Psoas muscle (tissue), 8 donors: Measurements from ENCODE around the gene PDE4D. TPM values are rescaled to one million over a fixed set of nuclear protein-coding genes. Genes with fewer than 3 reads are reported as not detected.
A peak's percentile ranks its signal among the peaks of the same experiment; 100 is the strongest.

Source experiments
- ATAC-seq, 4 donors: fragments of 200-7000 bp; cut with Tn5 transposase; one replicate each; pipeline ENCODE4 v1.9.1; 2020; ENCODE audit warnings: moderate library complexity in 3 of 4, mild to moderate bottlenecking in 2 of 4
- DNase-seq, 2 donors: peaks; one replicate each; pipeline ENCODE4 v3.0.0-alpha.2; 2020
- H3K27ac ChIP-seq: fragments of 200-600 bp; one replicate; pipeline ENCODE4 v1.8.0; 2022
- H3K27me3 ChIP-seq, 3 donors: fragments of 200-600 bp in 1 of 3; one replicate each; pipeline versions ENCODE4 v1.6.1 to v1.8.0; 2013 to 2022; ENCODE audit warnings: low read length in 2 of 3, mild to moderate bottlenecking in 2 of 3, moderate library complexity in 1 of 3; ENCODE audit not compliant: insufficient read depth in 3 of 3
- H3K36me3 ChIP-seq, 2 donors: fragments of 200-600 bp in 1 of 2; one replicate each; pipeline versions ENCODE4 v1.6.1 to v1.8.0; 2013 to 2022; ENCODE audit warnings: low read depth in 1 of 2, mild to moderate bottlenecking in 1 of 2, moderate library complexity in 1 of 2; ENCODE audit not compliant: insufficient read depth in 1 of 2
- H3K4me1 ChIP-seq: fragments of 200-600 bp; one replicate; pipeline ENCODE4 v1.8.0; 2022
- H3K4me3 ChIP-seq: fragments of 200-600 bp; one replicate; pipeline ENCODE4 v1.8.0; 2022; ENCODE audit warnings: mild to moderate bottlenecking
- H3K9me3 ChIP-seq: fragments of 200-600 bp; one replicate; pipeline ENCODE4 v1.8.0; 2022
- WGBS, 3 donors: extraction: QIAGEN DNeasy Blood & Tissue Kit; methylation state at CpG; one replicate each; pipeline versions ENCODE4 v1.1.6 to v1.1.7; 2013; 5-methylcytosine and 5-hydroxymethylcytosine counted together
- intact Hi-C, 2 donors: fragments of 100-400 bp; cut with DNase I; formaldehyde crosslinking; loops; one replicate each; pipeline versions ENCODE4 v1.11.0 to v1.14.2; 2022
- polyA plus RNA-seq, 3 donors: library from polyadenylated mRNA; stranded (reverse); fragments of 200-250 nt; gene quantifications; one replicate each; pipeline ENCODE4 v1.2.3, GENCODE V29; 2013
- total RNA-seq, 4 donors: library from RNA; stranded (reverse); fragmentation: NEBNext Ultra II Directional in 2 of 4; extraction: Animal tissue kit (Norgen Biotek cat#: 25700) in 2 of 4; gene quantifications; one replicate each; pipeline versions ENCODE4 v1.2.1 to v1.2.4, GENCODE V29; 2021 to 2023
- TF ChIP-seq, protein P1 (sequence below): fragments of 200-600 bp; IDR thresholded peaks from one replicate; pipeline ENCODE4 v1.8.0; 2022; ENCODE audit warnings: antibody characterized with exemption
- donor health status: healthy with polysubstance abuse.
- donor health status: DM: no; HTN: no; CAD: no; lungs with moderate emphysema.
- donor health status: Bipolar disorder and iron deficiency.
- donor health status: healthy.
- donor health status: DM: yes; HTN: yes; CAD: no.
- donor health status: DM: no; HTN: no; CAD: no.
- donor health status: DM: no; HTN: no; CAD: no.
- donor health status: DM: yes; HTN: yes; CAD: no.

PDE4D gene
- total and polyA plus RNA-seq, 7 donors: 42.6 to 283 (median 88.7) TPM

DNA sequence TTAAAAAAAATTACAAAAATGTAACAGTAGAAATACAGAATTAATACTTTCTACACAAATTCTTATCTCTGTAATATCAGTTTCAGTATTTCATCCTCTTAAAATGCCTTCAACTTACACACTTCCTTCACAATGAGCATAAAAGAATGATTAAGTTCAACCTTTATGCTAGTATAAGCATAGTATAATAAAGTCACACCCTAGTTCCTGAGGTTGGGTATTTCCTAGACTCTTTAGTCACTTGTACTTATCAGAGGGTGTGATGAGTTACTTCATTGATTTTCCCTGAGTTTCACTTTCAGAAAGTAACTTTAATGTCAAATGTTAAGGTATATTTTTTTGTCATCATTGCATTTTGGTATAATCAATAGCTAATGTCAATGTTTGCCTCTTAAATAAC, 302.4 kb downstream of the PDE4D start:
- Histone ChIP-seq H3K27me3 (no peaks in the 10 kb centered on the region), H3K36me3 (no peaks in the 10 kb centered on the region), H3K4me3 (peak overlapping the region; percentile 77), H3K27ac (peak overlapping the region; percentile 84), H3K4me1 (peaks cover 28% of the 10 kb centered on the region), H3K9me3 (no peaks in the 10 kb centered on the region)
- DNase-seq: no peak
- no peak for ATAC-seq
- TF ChIP-seq, protein P1, sequence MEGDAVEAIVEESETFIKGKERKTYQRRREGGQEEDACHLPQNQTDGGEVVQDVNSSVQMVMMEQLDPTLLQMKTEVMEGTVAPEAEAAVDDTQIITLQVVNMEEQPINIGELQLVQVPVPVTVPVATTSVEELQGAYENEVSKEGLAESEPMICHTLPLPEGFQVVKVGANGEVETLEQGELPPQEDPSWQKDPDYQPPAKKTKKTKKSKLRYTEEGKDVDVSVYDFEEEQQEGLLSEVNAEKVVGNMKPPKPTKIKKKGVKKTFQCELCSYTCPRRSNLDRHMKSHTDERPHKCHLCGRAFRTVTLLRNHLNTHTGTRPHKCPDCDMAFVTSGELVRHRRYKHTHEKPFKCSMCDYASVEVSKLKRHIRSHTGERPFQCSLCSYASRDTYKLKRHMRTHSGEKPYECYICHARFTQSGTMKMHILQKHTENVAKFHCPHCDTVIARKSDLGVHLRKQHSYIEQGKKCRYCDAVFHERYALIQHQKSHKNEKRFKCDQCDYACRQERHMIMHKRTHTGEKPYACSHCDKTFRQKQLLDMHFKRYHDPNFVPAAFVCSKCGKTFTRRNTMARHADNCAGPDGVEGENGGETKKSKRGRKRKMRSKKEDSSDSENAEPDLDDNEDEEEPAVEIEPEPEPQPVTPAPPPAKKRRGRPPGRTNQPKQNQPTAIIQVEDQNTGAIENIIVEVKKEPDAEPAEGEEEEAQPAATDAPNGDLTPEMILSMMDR: no peak
- intact Hi-C loops: no loop called here

DNA sequence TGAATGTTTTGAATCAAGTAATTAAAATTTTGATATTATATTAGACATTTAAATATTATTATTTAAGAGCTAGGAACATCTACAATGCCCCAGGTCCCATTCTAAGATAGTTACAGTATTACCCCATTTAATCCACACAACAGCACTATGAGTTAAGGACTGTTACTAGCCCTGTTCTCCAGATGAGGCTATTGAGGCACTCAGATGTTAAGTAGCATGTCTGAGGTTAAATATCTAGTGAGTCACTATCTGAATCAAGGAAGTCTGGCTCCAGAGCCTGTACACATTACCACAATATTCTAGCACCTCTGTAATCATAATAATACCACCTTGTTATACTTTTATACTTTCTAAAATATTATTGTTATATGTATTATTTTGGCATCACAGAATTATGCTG, 304.6 kb downstream of the PDE4D start:
- TF ChIP-seq, protein P1: no peak
- Histone ChIP-seq H3K4me3 (peak overlapping the region; percentile 77), H3K27me3 (no peaks in the 10 kb centered on the region), H3K36me3 (no peaks in the 10 kb centered on the region), H3K4me1 (peaks cover 24% of the 10 kb centered on the region), H3K27ac (peak overlapping the region; percentile 84), H3K9me3 (no peaks in the 10 kb centered on the region)
- ATAC-seq (peak; percentile 70 to 79 (median 75)), DNase-seq (no peak)
- intact Hi-C loops: loop anchor here in 1 of 2 donors (5.0 kb wide), 1 partner anchor 77 kb away; no protein-coding TSS in a partner anchor

DNA sequence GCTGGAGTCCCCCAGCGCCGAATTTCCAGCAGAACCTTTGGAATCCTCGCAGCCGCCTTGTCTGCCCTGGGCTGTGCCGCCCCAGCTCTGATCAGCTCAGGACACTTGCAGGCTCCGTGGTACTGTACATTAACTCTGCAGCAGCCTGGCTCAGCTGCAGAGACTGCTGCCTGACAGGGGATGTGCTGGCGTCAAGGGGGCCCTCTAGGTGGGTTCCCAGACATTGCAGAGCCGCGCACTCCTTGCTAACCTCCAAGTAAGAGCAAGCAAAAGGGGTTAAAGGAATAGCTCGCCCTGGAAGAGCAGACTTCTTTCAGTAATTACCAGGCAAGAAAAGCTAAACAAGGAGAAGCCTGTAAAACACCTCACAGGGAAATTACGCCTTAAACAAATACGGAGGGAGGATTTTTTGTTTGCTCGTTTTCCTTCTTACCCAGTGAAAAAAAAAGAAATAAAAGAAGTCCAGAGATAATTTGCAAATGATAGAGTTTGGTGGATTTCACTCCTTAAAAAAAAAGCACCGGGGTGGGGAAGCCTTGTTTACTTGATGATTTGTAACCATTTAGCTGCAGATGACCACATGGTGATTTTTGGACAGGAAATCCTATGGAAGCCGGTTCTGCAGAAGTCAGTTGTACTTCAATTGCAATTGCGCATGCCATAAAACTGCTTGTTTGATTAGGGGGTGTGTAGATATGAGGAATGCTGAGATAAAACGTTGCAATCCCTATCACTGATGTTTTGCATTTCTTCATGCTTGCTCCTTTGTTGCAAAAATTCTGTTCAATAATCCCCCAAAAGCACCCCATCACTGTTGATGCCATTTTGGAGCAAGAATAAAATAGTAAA, 305.8 kb downstream of the PDE4D start:
- no peaks in the 10 kb centered on the region for H3K27me3 ChIP-seq
- H3K4me1 ChIP-seq: peaks cover 21% of the 10 kb centered on the region
- peak; percentile 81 to 89 (median 84) for ATAC-seq
- TF ChIP-seq, protein P1: peak; percentile 34
- no peaks in the 10 kb centered on the region for H3K36me3 ChIP-seq
- 2 to 9% (median 7%) methylated on average over 17 of the region's 17 CpGs for WGBS, 3 donors
- H3K9me3 ChIP-seq: no peaks in the 10 kb centered on the region
- DNase-seq: peak; percentile 78 to 90
- intact Hi-C loops: loop anchor here (2.0 to 5.0 kb wide), 2 partner anchors 69 to 75 kb away; no protein-coding TSS in a partner anchor
- peak overlapping the region; percentile 84 for H3K27ac ChIP-seq
- peak overlapping the region; percentile 77 for H3K4me3 ChIP-seq

DNA sequence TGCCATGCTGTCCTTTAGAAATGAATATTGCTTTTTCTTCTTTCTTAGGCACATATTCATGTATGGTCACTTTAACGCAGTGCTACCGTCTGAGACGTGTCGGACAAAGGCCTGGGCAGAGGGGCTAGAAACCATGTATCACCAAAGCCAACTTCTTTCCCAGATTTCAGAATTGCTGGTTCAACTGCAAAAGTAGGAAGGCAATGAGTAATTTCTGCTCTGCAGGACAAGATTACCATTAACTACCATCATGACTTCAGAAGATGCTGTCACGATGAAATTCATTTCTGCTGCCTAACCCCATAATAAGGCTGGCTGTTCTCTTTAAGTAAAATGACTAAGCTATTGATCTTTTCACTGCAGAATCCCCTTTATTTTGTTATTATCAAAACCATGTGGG, 306.7 kb downstream of the PDE4D start:
- H3K4me1 ChIP-seq: peaks cover 24% of the 10 kb centered on the region
- DNase-seq (no peak), ATAC-seq (peak in 1 of 4 donors; percentile 8)
- H3K27ac ChIP-seq: peak overlapping the region; percentile 84
- H3K27me3 ChIP-seq: no peaks in the 10 kb centered on the region
- WGBS, 3 donors: 22 to 50% (median 28%) methylated on average over 5 of the region's 5 CpGs
- no peaks in the 10 kb centered on the region for H3K36me3 ChIP-seq
- TF ChIP-seq, protein P1: no peak
- intact Hi-C loops: loop anchor here (2.0 to 5.0 kb wide), 2 partner anchors 70 to 75 kb away; no protein-coding TSS in a partner anchor
- H3K9me3 ChIP-seq: no peaks in the 10 kb centered on the region
- peak overlapping the region; percentile 77 for H3K4me3 ChIP-seq
